Activated CD4-positive, alpha-beta T cell treated with anti-CD3 and anti-CD28 coated beads for 36 hours (primary cell): Measurements from ENCODE around the gene SMG7. TPM values are rescaled to one million over a fixed set of nuclear protein-coding genes. Genes with fewer than 3 reads are reported as not detected.

Experiments
- ATAC-seq: fragments of 200-7000 bp; cut with Tn5 transposase; one replicate; pipeline ENCODE4 v1.10.0; 2021; ENCODE audit warnings: mild to moderate bottlenecking, moderate library complexity
- CTCF ChIA-PET: fragments of 350-600 bp; sonication (Branson Sonifier 250); formaldehyde crosslinking; loops from one replicate; lab custom pipeline; 2021; ENCODE audit warnings: antibody characterized with exemption; lab: Charles Lee
- POLR2A ChIA-PET: fragments of 350-600 bp; sonication (Branson Sonifier 250); formaldehyde crosslinking; loops from one replicate; lab custom pipeline; 2021; ENCODE audit warnings: antibody characterized with exemption, inconsistent platforms; lab: Charles Lee
- DNase-seq: peaks from one replicate; pipeline ENCODE4 v3.0.0-alpha.2; 2020
- H3K27ac Mint-ChIP-seq: one replicate; pipeline ENCODE4 v1.8.0; 2021; ENCODE audit warnings: mixed read lengths
- H3K27me3 Mint-ChIP-seq: one replicate; pipeline ENCODE4 v1.8.0; 2021; ENCODE audit warnings: mixed read lengths
- H3K36me3 Mint-ChIP-seq: one replicate; pipeline ENCODE4 v1.8.0; 2021; ENCODE audit warnings: low read depth, mixed read lengths
- H3K4me1 Mint-ChIP-seq: one replicate; pipeline ENCODE4 v1.8.0; 2021; ENCODE audit warnings: mixed read lengths
- H3K4me3 Mint-ChIP-seq: one replicate; pipeline ENCODE4 v1.8.0; 2021; ENCODE audit warnings: mild to moderate bottlenecking, moderate library complexity, mixed read lengths
- H3K9me3 Mint-ChIP-seq: one replicate; pipeline ENCODE4 v1.8.0; 2021; ENCODE audit warnings: low read depth, mixed read lengths
- intact Hi-C, 2 experiments: fragments of 100-400 bp; cut with DNase I in 1 of 2; cut with micrococcal nuclease in 1 of 2; formaldehyde crosslinking; loops; one replicate each; pipeline versions ENCODE4 v1.14.2 to v1.15.1; 2022 to 2024; cut with DNase I, micrococcal nuclease
- total RNA-seq, 2 experiments: library from RNA; stranded (reverse); gene quantifications; one replicate each; pipeline ENCODE4 v1.2.3, GENCODE V29; 2021

The SMG7 gene
- total RNA-seq, 2 experiments from 2014 or later = 56.6 to 62.1 TPM

DNA sequence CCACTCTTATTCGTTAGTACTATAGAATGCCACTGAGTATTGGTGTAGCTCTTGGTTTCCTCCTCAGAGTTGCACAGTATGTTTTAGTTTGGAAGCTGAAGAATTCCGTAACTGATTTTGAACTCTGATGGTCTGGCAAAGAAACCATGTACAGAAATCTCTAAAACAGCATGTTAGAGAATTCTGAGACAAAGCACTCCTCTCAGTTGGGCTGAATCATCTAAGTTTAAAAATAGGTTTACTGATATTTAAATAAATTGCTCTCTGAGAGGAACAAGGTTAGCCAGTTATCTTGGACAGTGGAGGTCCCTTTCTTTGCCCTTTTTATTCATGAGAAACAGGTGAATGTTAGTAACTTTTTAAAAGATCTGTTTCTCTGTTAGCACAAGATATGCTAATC is 74.1 kb downstream of the SMG7 start:
- ATAC-seq (no peak), DNase-seq (no peak)
- peaks cover 2% of the 10 kb centered on the region for H3K4me1 Mint-ChIP-seq
- H3K4me3 Mint-ChIP-seq = no peak overlapping the region
- ChIA-PET CTCF (interaction anchor here (0.7 kb wide), 1 partner anchor 11 kb away, joined by 3 read pairs; no protein-coding TSS in a partner anchor), POLR2A (no interaction called here)
- peak overlapping the region; percentile 3 for H3K27ac Mint-ChIP-seq
- intact Hi-C loops = loop anchor here in 1 of 2 experiments (10.0 kb wide), 1 partner anchor 672 kb away; no protein-coding TSS in a partner anchor
- H3K36me3 Mint-ChIP-seq = peaks cover 50% of the 10 kb centered on the region
- H3K27me3 Mint-ChIP-seq = no peaks in the 10 kb centered on the region
- no peaks in the 10 kb centered on the region for H3K9me3 Mint-ChIP-seq

DNA sequence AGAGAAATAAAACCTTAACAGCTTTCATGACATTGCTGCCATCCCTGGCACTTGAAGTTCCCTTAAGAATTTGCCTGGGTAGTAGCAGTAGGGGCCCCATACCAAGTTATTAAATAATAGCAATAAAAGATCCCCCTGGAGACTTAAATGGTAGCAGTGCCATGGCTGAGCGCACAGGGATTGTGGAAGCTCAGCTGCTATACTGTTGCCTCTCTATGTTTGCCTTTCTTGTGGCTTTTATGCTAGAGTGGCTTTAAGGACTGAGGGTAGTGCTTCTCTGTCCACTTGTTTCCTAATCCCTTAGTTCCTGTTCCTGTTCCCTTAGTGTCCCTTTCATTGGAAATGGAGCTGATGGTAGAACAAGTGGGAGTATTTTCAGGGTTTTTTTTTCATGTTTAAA is 75.8 kb downstream of the SMG7 start:
- no peak overlapping the region for H3K4me3 Mint-ChIP-seq
- ChIA-PET CTCF (interaction anchor here (0.7 to 1.7 kb wide), 4 partner anchors 56 to 649 kb away, joined by 3 to 4 read pairs (median 3); no protein-coding TSS in a partner anchor), POLR2A (interaction anchor here (0.6 kb wide), 1 partner anchor 1690 kb away, joined by 4 read pairs; no protein-coding TSS in a partner anchor)
- peaks cover 2% of the 10 kb centered on the region for H3K4me1 Mint-ChIP-seq
- DNase-seq (no peak), ATAC-seq (no peak)
- no peaks in the 10 kb centered on the region for H3K27me3 Mint-ChIP-seq
- no peaks in the 10 kb centered on the region for H3K9me3 Mint-ChIP-seq
- no peak overlapping the region for H3K27ac Mint-ChIP-seq
- intact Hi-C loops = loop anchor here in 1 of 2 experiments (10.0 kb wide), 1 partner anchor 673 kb away; no protein-coding TSS in a partner anchor
- peaks cover 47% of the 10 kb centered on the region for H3K36me3 Mint-ChIP-seq

DNA sequence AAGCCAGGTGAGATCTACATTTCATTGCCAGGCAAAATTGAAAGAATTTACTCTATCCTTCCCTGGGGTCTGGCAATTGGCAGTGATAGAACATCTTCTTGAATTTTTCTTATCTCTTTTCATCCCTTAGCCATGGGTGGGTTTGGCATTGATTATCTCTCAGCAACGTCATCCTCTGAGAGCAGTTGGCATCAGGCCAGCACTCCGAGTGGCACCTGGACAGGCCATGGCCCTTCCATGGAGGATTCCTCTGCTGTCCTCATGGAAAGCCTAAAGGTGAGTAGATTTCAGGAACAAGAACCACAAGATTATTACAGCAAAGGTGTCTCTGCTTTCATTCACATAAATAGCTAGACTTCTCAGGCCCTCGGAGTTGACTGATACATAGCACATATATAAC is 78.6 kb downstream of the SMG7 start:
- Mint-ChIP-seq H3K4me1 (peaks cover 2% of the 10 kb centered on the region), H3K9me3 (no peaks in the 10 kb centered on the region), H3K4me3 (no peak overlapping the region), H3K27me3 (no peaks in the 10 kb centered on the region), H3K36me3 (peaks cover 35% of the 10 kb centered on the region), H3K27ac (peak overlapping the region; percentile 57)
- DNase-seq = no peak
- intact Hi-C loops = no loop called here
- CTCF ChIA-PET = interaction anchor here (1.4 kb wide), 1 partner anchor 18 kb away, joined by 3 read pairs; no protein-coding TSS in a partner anchor
- ATAC-seq = no peak
- POLR2A ChIA-PET = no interaction called here

DNA sequence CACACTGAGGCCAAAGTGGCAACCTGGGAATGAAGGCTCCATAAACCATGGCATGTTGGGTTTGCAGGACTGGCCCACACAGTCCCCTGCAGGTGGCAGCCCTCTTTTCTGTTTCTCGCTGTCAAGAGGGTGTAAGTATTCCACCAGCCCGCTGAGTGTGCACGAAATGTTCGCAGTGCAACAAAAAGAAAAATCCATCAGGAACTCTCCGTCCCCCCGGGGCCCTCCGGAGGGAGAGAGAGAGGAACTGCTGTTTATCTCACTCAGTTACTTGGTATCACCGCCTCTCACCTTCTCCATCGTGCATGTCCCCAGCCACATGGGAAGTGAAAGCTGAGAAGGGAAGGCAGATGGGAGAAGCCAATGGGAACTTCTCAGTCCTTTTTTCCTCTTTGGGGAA is 79.6 kb downstream of the SMG7 start:
- no peak for DNase-seq
- peaks cover 28% of the 10 kb centered on the region for H3K36me3 Mint-ChIP-seq
- no peak overlapping the region for H3K4me3 Mint-ChIP-seq
- H3K27me3 Mint-ChIP-seq = no peaks in the 10 kb centered on the region
- no peak for ATAC-seq
- no peak overlapping the region for H3K27ac Mint-ChIP-seq
- peaks cover 2% of the 10 kb centered on the region for H3K4me1 Mint-ChIP-seq
- no peaks in the 10 kb centered on the region for H3K9me3 Mint-ChIP-seq
- intact Hi-C loops = no loop called here
- CTCF ChIA-PET = no interaction called here
- POLR2A ChIA-PET = no interaction called here

DNA sequence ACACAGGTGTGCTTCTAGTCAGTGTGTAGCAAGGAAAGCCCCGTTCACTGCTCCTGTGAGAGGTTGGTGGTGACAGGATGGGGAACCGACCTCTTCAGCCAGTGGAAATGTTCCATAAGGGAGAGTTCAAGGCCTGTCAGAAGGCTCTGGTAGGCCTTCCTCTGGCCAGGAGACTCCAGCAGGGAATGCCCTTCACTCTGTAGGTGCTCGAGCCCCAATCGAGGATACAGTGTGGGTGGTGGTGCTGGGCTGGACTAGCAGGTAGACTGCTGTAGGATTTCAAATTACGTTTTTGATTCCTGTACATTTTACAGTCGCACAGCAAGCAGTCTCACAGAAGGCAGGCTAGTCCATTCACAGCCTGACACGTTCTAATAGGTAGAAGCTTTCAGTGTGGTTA is 80.1 kb downstream of the SMG7 start:
- DNase-seq = no peak
- intact Hi-C loops = no loop called here
- Mint-ChIP-seq H3K9me3 (no peaks in the 10 kb centered on the region), H3K27ac (no peak overlapping the region), H3K36me3 (peaks cover 23% of the 10 kb centered on the region), H3K4me1 (no peaks in the 10 kb centered on the region), H3K27me3 (no peaks in the 10 kb centered on the region), H3K4me3 (no peak overlapping the region)
- CTCF ChIA-PET = interaction anchor here (0.7 kb wide), 1 partner anchor 103 kb away, joined by 3 read pairs; no protein-coding TSS in a partner anchor
- POLR2A ChIA-PET = no interaction called here
- no peak for ATAC-seq

DNA sequence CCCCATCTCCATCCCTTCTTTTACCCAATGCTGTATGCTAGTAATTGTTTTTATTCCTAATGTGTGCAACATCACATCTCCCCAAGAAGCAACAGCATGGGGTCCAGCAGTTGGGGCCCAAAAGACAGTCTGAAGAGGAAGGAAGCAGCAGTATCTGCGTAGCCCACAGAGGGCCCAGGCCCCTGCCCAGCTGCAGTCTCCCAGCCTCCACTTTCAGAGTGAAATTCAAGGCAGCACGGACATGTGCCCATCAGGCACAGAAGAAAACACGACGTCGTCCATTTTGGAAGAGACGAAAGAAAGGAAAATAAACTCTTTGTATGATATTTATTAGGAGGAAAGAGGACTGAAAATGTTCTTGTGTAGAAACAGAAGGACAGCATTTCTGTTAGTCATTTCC is 80.6 kb downstream of the SMG7 start:
- POLR2A ChIA-PET = interaction anchor here (0.6 kb wide), 1 partner anchor 355 kb away, joined by 6 read pairs; no protein-coding TSS in a partner anchor
- DNase-seq (no peak), ATAC-seq (no peak)
- Mint-ChIP-seq H3K4me3 (no peak overlapping the region), H3K36me3 (peaks cover 23% of the 10 kb centered on the region), H3K9me3 (no peaks in the 10 kb centered on the region), H3K27me3 (no peaks in the 10 kb centered on the region), H3K4me1 (no peaks in the 10 kb centered on the region), H3K27ac (no peak overlapping the region)
- intact Hi-C loops = no loop called here
- CTCF ChIA-PET = interaction anchor here (0.7 kb wide), 1 partner anchor 102 kb away, joined by 3 read pairs; no protein-coding TSS in a partner anchor

DNA sequence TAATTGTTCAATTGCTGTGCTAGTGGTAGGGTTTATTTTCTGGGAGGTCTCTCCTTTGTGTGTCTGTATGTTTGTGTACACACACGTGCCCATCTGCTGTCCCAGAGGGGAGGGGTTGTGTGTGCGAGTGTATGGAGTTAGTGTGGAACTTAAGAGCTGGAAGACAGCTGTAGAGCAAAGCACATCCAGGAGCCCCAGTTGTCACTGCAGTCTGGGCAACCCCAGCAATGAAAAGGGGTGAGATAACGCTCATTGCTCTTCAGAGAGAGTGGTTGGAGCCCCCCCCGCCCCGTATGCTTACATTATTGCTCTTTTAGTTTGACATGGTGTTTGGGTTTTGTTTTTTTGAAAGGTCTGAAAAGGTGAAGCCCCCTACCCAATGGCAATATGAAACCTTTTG is 81.0 kb downstream of the SMG7 start:
- intact Hi-C loops = no loop called here
- no peak overlapping the region for H3K27ac Mint-ChIP-seq
- no peak for ATAC-seq
- ChIA-PET POLR2A (interaction anchor here (0.6 kb wide), 1 partner anchor 355 kb away, joined by 6 read pairs; no protein-coding TSS in a partner anchor), CTCF (interaction anchor here (0.6 to 1.4 kb wide), 2 partner anchors 15 to 315 kb away, joined by 3 to 5 read pairs; no protein-coding TSS in a partner anchor)
- H3K9me3 Mint-ChIP-seq = no peaks in the 10 kb centered on the region
- no peak for DNase-seq
- no peaks in the 10 kb centered on the region for H3K4me1 Mint-ChIP-seq
- H3K4me3 Mint-ChIP-seq = no peak overlapping the region
- H3K36me3 Mint-ChIP-seq = peaks cover 23% of the 10 kb centered on the region
- H3K27me3 Mint-ChIP-seq = no peaks in the 10 kb centered on the region

DNA sequence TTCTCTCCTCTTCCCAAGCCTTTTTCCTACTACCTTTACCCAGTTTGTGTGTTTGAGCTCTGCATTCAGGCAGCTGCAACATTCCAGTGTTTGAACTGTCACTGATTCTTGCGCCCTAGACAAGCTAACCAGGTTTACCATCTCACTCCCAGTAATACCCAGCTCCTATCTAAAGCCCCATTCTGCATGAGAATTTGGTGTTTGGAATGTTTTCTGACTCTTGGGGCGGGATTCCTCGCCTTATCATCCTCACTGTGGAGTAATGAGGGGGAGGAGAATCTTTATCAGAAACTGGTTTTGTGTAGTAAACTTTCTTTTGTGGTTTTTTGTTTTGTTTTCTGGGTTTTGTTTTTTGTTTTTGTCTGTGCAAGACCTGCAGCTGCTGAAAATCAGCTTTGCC is 81.5 kb downstream of the SMG7 start:
- Mint-ChIP-seq H3K4me3 (no peak overlapping the region), H3K27me3 (no peaks in the 10 kb centered on the region), H3K27ac (no peak overlapping the region), H3K36me3 (peaks cover 19% of the 10 kb centered on the region), H3K4me1 (no peaks in the 10 kb centered on the region), H3K9me3 (no peaks in the 10 kb centered on the region)
- no peak for ATAC-seq
- ChIA-PET CTCF (interaction anchor here (0.6 to 1.6 kb wide), 3 partner anchors 9 to 315 kb away, joined by 3 to 5 read pairs (median 4); no protein-coding TSS in a partner anchor), POLR2A (no interaction called here)
- intact Hi-C loops = no loop called here
- DNase-seq = no peak

DNA sequence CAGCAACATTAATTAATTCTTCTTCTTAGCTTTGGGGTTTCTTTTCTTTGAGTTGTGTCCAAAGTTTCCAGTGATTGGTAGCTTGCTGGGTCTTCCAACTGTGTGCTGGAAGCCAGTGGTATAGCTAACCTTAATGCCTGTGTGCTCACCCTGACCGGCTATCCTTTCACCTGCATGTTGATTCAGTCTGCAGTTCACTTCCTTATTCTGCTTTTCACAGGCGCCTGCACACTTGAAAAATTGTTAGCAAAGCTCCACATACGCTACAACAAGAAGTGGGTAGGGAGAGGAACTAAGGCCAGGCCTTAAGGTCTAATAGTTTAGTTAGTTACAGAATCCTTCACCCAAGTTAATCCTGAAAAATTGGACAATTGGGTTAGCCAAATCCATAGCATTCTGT is 82.3 kb downstream of the SMG7 start:
- H3K9me3 Mint-ChIP-seq = no peaks in the 10 kb centered on the region
- peaks cover 18% of the 10 kb centered on the region for H3K36me3 Mint-ChIP-seq
- CTCF ChIA-PET = interaction anchor here (1.4 to 1.6 kb wide), 2 partner anchors 10 to 14 kb away, joined by 4 to 5 read pairs; no protein-coding TSS in a partner anchor
- ATAC-seq (no peak), DNase-seq (no peak)
- POLR2A ChIA-PET = no interaction called here
- H3K27me3 Mint-ChIP-seq = no peaks in the 10 kb centered on the region
- H3K4me1 Mint-ChIP-seq = no peaks in the 10 kb centered on the region
- no peak overlapping the region for H3K27ac Mint-ChIP-seq
- H3K4me3 Mint-ChIP-seq = no peak overlapping the region
- intact Hi-C loops = no loop called here

DNA sequence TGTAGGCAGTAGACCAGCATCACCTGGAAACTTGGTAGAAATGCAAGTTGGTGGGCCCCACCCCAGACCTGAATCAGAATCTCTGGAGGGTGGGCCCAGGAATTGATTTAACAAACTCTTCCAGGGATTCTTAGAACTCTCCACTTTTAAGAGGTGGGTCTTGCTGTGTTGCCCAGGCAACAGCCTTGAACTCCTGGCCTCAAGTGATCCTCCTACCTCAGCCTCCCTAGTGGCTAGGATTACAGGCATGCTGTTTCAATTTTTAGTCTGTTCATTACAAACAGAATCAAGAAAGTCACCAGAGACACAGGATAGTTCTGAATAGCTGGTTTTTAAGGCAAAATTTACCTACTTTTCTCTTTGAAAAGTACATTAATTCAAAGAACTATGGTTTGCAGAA is 86.8 kb downstream of the SMG7 start:
- no peaks in the 10 kb centered on the region for H3K27me3 Mint-ChIP-seq
- H3K4me1 Mint-ChIP-seq = no peaks in the 10 kb centered on the region
- no peak overlapping the region for H3K4me3 Mint-ChIP-seq
- DNase-seq (no peak), ATAC-seq (no peak)
- intact Hi-C loops = no loop called here
- no peak overlapping the region for H3K27ac Mint-ChIP-seq
- no peaks in the 10 kb centered on the region for H3K9me3 Mint-ChIP-seq
- CTCF ChIA-PET = interaction anchor here (1.6 kb wide), 1 partner anchor 126 kb away, joined by 4 read pairs; no protein-coding TSS in a partner anchor
- POLR2A ChIA-PET = no interaction called here
- H3K36me3 Mint-ChIP-seq = peaks cover 3% of the 10 kb centered on the region

DNA sequence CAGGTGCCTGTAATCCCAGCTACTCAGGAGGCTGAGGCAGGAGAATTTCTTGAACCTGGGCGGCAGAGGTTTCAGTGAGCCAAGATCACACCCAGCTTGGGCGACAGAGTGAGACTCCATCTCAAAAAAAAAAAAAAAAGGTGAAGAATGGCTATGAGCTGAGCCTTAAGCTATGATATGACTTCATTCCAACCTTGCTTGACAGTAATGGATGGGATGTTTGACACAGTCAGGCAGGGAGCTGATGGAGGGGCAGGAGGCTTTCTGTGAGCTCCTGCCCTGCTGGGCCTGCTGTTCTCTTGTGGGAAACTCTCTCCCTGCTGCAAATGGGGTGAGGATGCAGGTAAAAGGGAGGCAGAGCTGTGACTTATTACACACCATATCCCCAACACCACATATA is 90.4 kb downstream of the SMG7 start:
- Mint-ChIP-seq H3K9me3 (no peaks in the 10 kb centered on the region), H3K36me3 (peaks cover 2% of the 10 kb centered on the region), H3K27me3 (no peaks in the 10 kb centered on the region), H3K4me3 (no peak overlapping the region), H3K27ac (no peak overlapping the region), H3K4me1 (peaks cover 6% of the 10 kb centered on the region)
- ChIA-PET POLR2A (interaction anchor here (0.5 to 1.2 kb wide), 2 partner anchors 41 to 47 kb away, joined by 3 to 4 read pairs; no protein-coding TSS in a partner anchor), CTCF (interaction anchor here (0.8 kb wide), 1 partner anchor 1187 kb away, joined by 3 read pairs; no protein-coding TSS in a partner anchor)
- ATAC-seq (no peak), DNase-seq (no peak)
- intact Hi-C loops = no loop called here

DNA sequence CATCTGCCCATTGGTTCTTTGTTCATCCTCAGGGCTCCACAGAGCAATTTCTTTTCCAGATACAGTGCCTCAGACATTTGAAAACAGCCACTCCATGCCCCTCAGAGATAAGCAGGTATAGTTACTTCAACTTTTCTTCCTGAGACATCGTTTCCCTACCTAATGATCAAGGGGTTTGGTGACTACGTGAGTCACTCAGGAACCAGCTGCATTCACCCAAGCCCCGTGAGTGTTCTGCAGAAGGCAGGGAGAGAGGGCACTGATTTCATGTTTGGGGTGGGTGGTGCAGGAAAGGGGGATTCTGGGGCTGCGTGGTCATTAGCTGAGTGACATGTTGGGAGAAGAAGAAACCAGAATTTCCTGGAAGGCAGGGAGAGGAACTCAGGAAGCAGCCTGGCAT is 93.0 kb downstream of the SMG7 start:
- Mint-ChIP-seq H3K9me3 (no peaks in the 10 kb centered on the region), H3K36me3 (peaks cover 2% of the 10 kb centered on the region), H3K27ac (no peak overlapping the region), H3K27me3 (no peaks in the 10 kb centered on the region), H3K4me3 (no peak overlapping the region), H3K4me1 (peaks cover 23% of the 10 kb centered on the region)
- ChIA-PET CTCF (no interaction called here), POLR2A (no interaction called here)
- intact Hi-C loops = no loop called here
- no peak for ATAC-seq
- no peak for DNase-seq
